ENCODE results near the gene ASB7.

GRCh38 chr15:100693451-100693850 is 91.1 kb downstream of the ASB7 start:
- TF ChIP-seq POLR2A (IDR thresholded peaks at IDR 0.05) = no peak
- TF ChIP-seq, protein P1, sequence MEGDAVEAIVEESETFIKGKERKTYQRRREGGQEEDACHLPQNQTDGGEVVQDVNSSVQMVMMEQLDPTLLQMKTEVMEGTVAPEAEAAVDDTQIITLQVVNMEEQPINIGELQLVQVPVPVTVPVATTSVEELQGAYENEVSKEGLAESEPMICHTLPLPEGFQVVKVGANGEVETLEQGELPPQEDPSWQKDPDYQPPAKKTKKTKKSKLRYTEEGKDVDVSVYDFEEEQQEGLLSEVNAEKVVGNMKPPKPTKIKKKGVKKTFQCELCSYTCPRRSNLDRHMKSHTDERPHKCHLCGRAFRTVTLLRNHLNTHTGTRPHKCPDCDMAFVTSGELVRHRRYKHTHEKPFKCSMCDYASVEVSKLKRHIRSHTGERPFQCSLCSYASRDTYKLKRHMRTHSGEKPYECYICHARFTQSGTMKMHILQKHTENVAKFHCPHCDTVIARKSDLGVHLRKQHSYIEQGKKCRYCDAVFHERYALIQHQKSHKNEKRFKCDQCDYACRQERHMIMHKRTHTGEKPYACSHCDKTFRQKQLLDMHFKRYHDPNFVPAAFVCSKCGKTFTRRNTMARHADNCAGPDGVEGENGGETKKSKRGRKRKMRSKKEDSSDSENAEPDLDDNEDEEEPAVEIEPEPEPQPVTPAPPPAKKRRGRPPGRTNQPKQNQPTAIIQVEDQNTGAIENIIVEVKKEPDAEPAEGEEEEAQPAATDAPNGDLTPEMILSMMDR (IDR thresholded peaks at IDR 0.05) = no peak
